Measurements from ENCODE around the gene RAI1. TPM values are rescaled to one million over a fixed set of nuclear protein-coding genes. Genes with fewer than 3 reads are reported as not detected.

The RAI1 gene
- total and polyA plus RNA-seq, 10 of the 15 experiments (the other 5 are each of a cell fraction or from before 2014, with no cell fraction given): 0.66 to 37.7 (median 6.0) TPM

DNA sequence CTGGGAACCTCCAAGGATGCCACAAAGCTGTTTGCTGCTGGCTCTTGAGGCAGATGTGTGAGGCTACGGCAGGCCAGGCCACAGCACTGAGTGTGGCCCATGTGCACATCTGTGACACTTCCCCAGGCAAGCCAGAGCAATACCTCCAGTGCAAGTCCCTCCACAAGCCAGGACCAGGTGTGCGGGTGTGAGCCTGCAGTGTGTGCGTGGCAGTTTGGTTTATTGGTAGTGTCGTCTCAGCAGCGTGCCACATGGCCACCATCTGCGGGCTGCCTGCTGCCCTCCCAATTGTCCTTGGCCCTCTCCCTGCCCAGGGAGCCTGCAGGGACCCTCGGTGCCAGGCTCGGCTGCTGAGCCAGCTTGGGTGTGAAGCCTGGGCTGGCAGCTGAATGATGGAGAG lies 165.4 kb downstream of the RAI1 start (continued):
- TF ChIP-seq CBFB (IDR thresholded peaks at IDR 0.05; ENCODE audit: low read depth): no peak
- no peak for TF ChIP-seq CHD2 (IDR thresholded peaks at IDR 0.05; ENCODE audit: borderline replicate concordance, low read depth, low read length)
- TF ChIP-seq RAD21 (IDR thresholded peaks at IDR 0.05; ENCODE audit: insufficient read depth, low read depth, low read length): no peak
- TF ChIP-seq STAT1 (conservative IDR thresholded peaks at IDR 0.05): no peak
- TF ChIP-seq SMAD5 (IDR thresholded peaks at IDR 0.05; ENCODE audit: low read depth): no peak
- no peak for TF ChIP-seq KDM1A (IDR thresholded peaks at IDR 0.05; ENCODE audit: borderline replicate concordance)
- no peak for TF ChIP-seq E2F4 (IDR thresholded peaks at IDR 0.05; ENCODE audit: low read depth, low read length)
- TF ChIP-seq ASH2L (IDR thresholded peaks at IDR 0.05; ENCODE audit: borderline replicate concordance, low read depth): no peak
- TF ChIP-seq, protein P1, sequence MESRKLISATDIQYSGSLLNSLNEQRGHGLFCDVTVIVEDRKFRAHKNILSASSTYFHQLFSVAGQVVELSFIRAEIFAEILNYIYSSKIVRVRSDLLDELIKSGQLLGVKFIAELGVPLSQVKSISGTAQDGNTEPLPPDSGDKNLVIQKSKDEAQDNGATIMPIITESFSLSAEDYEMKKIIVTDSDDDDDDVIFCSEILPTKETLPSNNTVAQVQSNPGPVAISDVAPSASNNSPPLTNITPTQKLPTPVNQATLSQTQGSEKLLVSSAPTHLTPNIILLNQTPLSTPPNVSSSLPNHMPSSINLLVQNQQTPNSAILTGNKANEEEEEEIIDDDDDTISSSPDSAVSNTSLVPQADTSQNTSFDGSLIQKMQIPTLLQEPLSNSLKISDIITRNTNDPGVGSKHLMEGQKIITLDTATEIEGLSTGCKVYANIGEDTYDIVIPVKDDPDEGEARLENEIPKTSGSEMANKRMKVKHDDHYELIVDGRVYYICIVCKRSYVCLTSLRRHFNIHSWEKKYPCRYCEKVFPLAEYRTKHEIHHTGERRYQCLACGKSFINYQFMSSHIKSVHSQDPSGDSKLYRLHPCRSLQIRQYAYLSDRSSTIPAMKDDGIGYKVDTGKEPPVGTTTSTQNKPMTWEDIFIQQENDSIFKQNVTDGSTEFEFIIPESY (IDR thresholded peaks at IDR 0.05): no peak

GRCh38 chr17:17847118-17847689 lies 165.9 kb downstream of the RAI1 start:
- RAD21 ChIA-PET (ENCODE audit: unreplicated experiment): no interaction called here
- Histone ChIP-seq H3K9me3 (replicated peaks; ENCODE audit: control insufficient read depth, insufficient read depth, low read length) (no peaks in the 10 kb centered on the region), H3K27ac (ENCODE audit: control insufficient read depth, insufficient read depth) (no peak overlapping the region), H3K36me3 (ENCODE audit: control insufficient read depth in 2 of 2, insufficient read depth in 2 of 2, low read length in 1 of 2) (no peaks in the 10 kb centered on the region), H3K9ac (ENCODE audit: control insufficient read depth, insufficient read depth, low read length) (no peak overlapping the region), H3K4me1 (ENCODE audit: control insufficient read depth, insufficient read depth, low read length) (peaks cover 20% of the 10 kb centered on the region), H3K4me2 (ENCODE audit: control insufficient read depth, insufficient read depth) (no peak overlapping the region), H4K20me1 (ENCODE audit: control insufficient read depth, insufficient read depth) (no peaks in the 10 kb centered on the region), H2AFZ (ENCODE audit: control insufficient read depth, low read depth, low read length) (no peak overlapping the region), H3K4me3 (no peak overlapping the region), H3K27me3 (replicated peaks in 1 of 2; ENCODE audit: control insufficient read depth in 2 of 2, insufficient read depth in 2 of 2, low read length in 1 of 2) (no peaks in the 10 kb centered on the region), H3K79me2 (ENCODE audit: control insufficient read depth, insufficient read depth, low read length) (no peaks in the 10 kb centered on the region)
- POLR2A ChIA-PET: interaction anchor here (4.0 kb wide), 1 partner anchor 10 kb away, joined by 37 read pairs; the partner anchor contains the start of gene SREBF1
- CTCF ChIA-PET: interaction anchor here (0.8 to 3.6 kb wide), 3 partner anchors 11 to 167 kb away, joined by 3 to 14 read pairs (median 11); partner anchors contain the start of gene SREBF1
- in situ Hi-C loops (cut with MboI) (no loop called here), intact Hi-C loops (cut with micrococcal nuclease; ENCODE audit: unreplicated experiment) (no loop called here)
- SMC1A ChIA-PET (ENCODE audit: uncharacterized antibody, unreplicated experiment): interaction anchor here (1.2 kb wide), 1 partner anchor 15 kb away, joined by 4 read pairs; no protein-coding TSS in a partner anchor
- 69% methylated on average over 16 of the region's 17 CpGs for WGBS (ENCODE audit: insufficient coverage, insufficient replicate concordance, low lambda C conversion rate, missing lambda C conversion rate)
- FAIRE-seq (no peak), ATAC-seq (no peak), DNase-seq (ENCODE audit: low read depth, low spot score) (no peak)
- no peak for TF ChIP-seq CREM (IDR thresholded peaks at IDR 0.05; ENCODE audit: low read depth)
- TF ChIP-seq BMI1 (IDR thresholded peaks at IDR 0.05; ENCODE audit: borderline replicate concordance): no peak
- TF ChIP-seq IKZF2 (IDR thresholded peaks at IDR 0.05): no peak
- no peak for TF ChIP-seq ATF7 (IDR thresholded peaks at IDR 0.05; ENCODE audit: low read depth)
- BruUV-seq (replicated peaks): no TSS peak
